Heart right ventricle (tissue), 16 donors: ENCODE data around the gene LIM2. TPM values are rescaled to one million over a fixed set of nuclear protein-coding genes. Genes with fewer than 3 reads are reported as not detected.
"Not testable (repeated sequence)": the region's sequence is repeated elsewhere in the genome, so short reads cannot be mapped to it uniquely, and the experiment has no call there.

Experiments
- ATAC-seq, 8 donors: fragments of 200-7000 bp; cut with Tn5 transposase; one replicate each; pipeline ENCODE4 v1.9.1; 2020; ENCODE audit warnings: mild to moderate bottlenecking in 8 of 8, moderate library complexity in 8 of 8, moderate number of reproducible peaks in 1 of 8
- DNase-seq, 2 donors: peaks; one replicate each; pipeline ENCODE4 v3.0.0-alpha.2; 2020
- H3K27ac ChIP-seq, 10 donors: fragments of 200-600 bp; sonication (generic) in 2 of 10; one replicate each; pipeline versions ENCODE4 v1.5.0 to v1.8.0; 2020 to 2022; ENCODE audit warnings: mild to moderate bottlenecking in 3 of 10
- H3K27me3 ChIP-seq, 7 donors: fragments of 200-600 bp; one replicate each; pipeline ENCODE4 v1.8.0; 2021 to 2022; ENCODE audit warnings: mild to moderate bottlenecking in 2 of 7
- H3K36me3 ChIP-seq, 9 donors: fragments of 200-600 bp; sonication (generic) in 1 of 9; one replicate each; pipeline versions ENCODE4 v1.5.0 to v1.8.0; 2020 to 2022; ENCODE audit warnings: mild to moderate bottlenecking in 2 of 9
- H3K4me1 ChIP-seq, 9 donors: fragments of 200-600 bp; sonication (generic) in 1 of 9; one replicate each; pipeline versions ENCODE4 v1.5.0 to v1.8.0; 2020 to 2022; ENCODE audit warnings: mild to moderate bottlenecking in 4 of 9
- H3K4me3 ChIP-seq, 10 donors: fragments of 200-600 bp; sonication (generic) in 2 of 10; one replicate each; pipeline versions ENCODE4 v1.5.0 to v1.8.0; 2020 to 2022; ENCODE audit warnings: mild to moderate bottlenecking in 7 of 10, moderate library complexity in 2 of 10
- H3K9me3 ChIP-seq, 11 donors: fragments of 200-600 bp in 10 of 11; sonication (generic) in 2 of 11; one replicate each; pipeline versions ENCODE4 v1.5.0 to v1.8.0; 2013 to 2022; ENCODE audit warnings: mild to moderate bottlenecking in 2 of 11, control low read depth in 1 of 11, moderate library complexity in 1 of 11
- WGBS, 2 donors: extraction: QIAGEN DNeasy Blood & Tissue Kit; methylation state at CpG; one replicate each; pipeline ENCODE4 v1.1.7; 2013; ENCODE audit warnings: inconsistent platforms in 1 of 2; 5-methylcytosine and 5-hydroxymethylcytosine counted together
- intact Hi-C, 10 donors: fragments of 100-400 bp; cut with DNase I; formaldehyde crosslinking; loops; one replicate each; pipeline versions ENCODE4 v1.11.1 to v1.14.2; 2022
- polyA plus RNA-seq, 2 donors: library from polyadenylated mRNA; stranded (reverse); fragments of 200-250 nt; gene quantifications; one replicate each; pipeline ENCODE4 v1.2.3, GENCODE V29; 2013
- total RNA-seq, 10 donors: library from RNA; stranded (reverse); fragmentation: NEBNext Ultra II Directional in 3 of 10; extraction: Animal tissue kit (Norgen Biotek cat#: 25700) in 3 of 10; gene quantifications; one replicate each; pipeline versions ENCODE4 v1.2.1 to v1.2.4, GENCODE V29; 2021 to 2023
- TF ChIP-seq, protein P1 (sequence below), 9 donors: fragments of 200-600 bp; sonication (generic) in 2 of 9; IDR thresholded peaks; one replicate each; pipeline versions ENCODE4 v1.5.0 to v1.8.0; 2021 to 2022; ENCODE audit warnings: antibody characterized with exemption in 9 of 9, mild to moderate bottlenecking in 5 of 9, moderate library complexity in 1 of 9
- donor health status: Arrhythmogenic right ventricular cardiomyopathy.
- donor health status: ischemic (EF 13 %, LVEDD 7.1; RV severe dilation, severe dysfunction).
- donor health status: healthy with polysubstance abuse.
- donor health status: DM: no; HTN: yes; CAD: no.
- donor health status: DM: no; HTN: no; CAD: no.
- donor health status: ischemic (EF 25% LVEDD 6.9; RV normal size, moderate dysfunction).
- donor health status: ischemic (EF 25% LVEDD 5.7; RV mildly dilated, moderate dysfunction).
- donor health status: healthy.
- donor health status: DM: yes; HTN: yes; CAD: no.
- donor health status: Ischemic cardiomyopathy.
- donor health status: ischemic (EF 35%, LVEDD 5.7; RV mildly dilated, moderate dysfunction).
- donor health status: nonischemic (EF 11% LVEDD 7.7; RV severe dilation, severe dysfunction).
- donor health status: DM: yes; HTN: yes; CAD: no.
- donor health status: PGD.
- donor health status: ischemic (EF 29% LVEDD 5.4; RV normal size, mild dysfunction).
- donor health status: nonischemic (EF 23%, LVEDD 6.1; RV moderate dilation, normal function).

LIM2 gene
- total and polyA plus RNA-seq, 12 donors, result not detected

GRCh38 chr19:51430221-51430620 is 42.4 kb upstream of the LIM2 start:
- TF ChIP-seq, protein P1, sequence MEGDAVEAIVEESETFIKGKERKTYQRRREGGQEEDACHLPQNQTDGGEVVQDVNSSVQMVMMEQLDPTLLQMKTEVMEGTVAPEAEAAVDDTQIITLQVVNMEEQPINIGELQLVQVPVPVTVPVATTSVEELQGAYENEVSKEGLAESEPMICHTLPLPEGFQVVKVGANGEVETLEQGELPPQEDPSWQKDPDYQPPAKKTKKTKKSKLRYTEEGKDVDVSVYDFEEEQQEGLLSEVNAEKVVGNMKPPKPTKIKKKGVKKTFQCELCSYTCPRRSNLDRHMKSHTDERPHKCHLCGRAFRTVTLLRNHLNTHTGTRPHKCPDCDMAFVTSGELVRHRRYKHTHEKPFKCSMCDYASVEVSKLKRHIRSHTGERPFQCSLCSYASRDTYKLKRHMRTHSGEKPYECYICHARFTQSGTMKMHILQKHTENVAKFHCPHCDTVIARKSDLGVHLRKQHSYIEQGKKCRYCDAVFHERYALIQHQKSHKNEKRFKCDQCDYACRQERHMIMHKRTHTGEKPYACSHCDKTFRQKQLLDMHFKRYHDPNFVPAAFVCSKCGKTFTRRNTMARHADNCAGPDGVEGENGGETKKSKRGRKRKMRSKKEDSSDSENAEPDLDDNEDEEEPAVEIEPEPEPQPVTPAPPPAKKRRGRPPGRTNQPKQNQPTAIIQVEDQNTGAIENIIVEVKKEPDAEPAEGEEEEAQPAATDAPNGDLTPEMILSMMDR (IDR thresholded peaks at IDR 0.05), result no peak
- Histone ChIP-seq H3K4me3 (no peak overlapping the region), H3K27ac (no peak overlapping the region), H3K36me3 (no peaks in the 10 kb centered on the region), H3K9me3 (peaks cover 0 to 3% (median 0%) of the 10 kb centered on the region in 11 donors), H3K4me1 (peaks cover 0 to 35% (median 0%) of the 10 kb centered on the region in 9 donors), H3K27me3 (peaks cover 0 to 18% (median 10%) of the 10 kb centered on the region in 7 donors)
- DNase-seq (no peak), ATAC-seq (no peak)
- intact Hi-C loops, result no loop called here
- 56 to 58% methylated on average over 3 of the region's 3 CpGs for whole genome bisulfite sequencing, 2 donors

DNA sequence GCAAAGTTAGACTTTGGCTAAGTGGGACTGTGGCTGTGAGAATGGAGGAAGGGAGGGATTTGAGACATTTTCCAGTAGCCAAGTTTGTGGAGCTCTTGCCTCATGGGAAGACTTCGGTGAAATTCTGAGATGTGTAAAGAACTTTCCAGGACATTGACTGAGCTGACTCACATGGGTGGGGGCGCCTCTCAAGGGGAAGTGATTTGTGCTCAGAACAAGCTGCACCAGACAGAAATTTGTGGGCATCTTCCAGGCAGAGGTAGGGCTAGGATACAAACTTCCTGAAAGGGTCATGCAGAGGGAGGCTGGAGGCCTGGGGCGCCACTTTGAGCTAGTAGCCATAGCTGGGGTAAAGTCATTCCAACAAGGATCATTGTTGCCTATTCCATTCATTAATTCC is 39.4 kb upstream of the LIM2 start:
- Histone ChIP-seq H3K9me3 (peaks cover 0 to 3% (median 0%) of the 10 kb centered on the region in 11 donors), H3K27ac (no peak overlapping the region), H3K36me3 (no peaks in the 10 kb centered on the region), H3K4me1 (peaks cover 0 to 30% (median 0%) of the 10 kb centered on the region in 9 donors), H3K27me3 (peaks cover 0 to 12% (median 8%) of the 10 kb centered on the region in 7 donors), H3K4me3 (no peak overlapping the region)
- TF ChIP-seq, protein P1 (IDR thresholded peaks at IDR 0.05), result no peak
- ATAC-seq, result peak in 1 of 8 donors; percentile 55
- WGBS, 2 donors, result 64 to 69% methylated on average over 3 of the region's 3 CpGs
- intact Hi-C loops, result no loop called here
- DNase-seq, result no peak

DNA sequence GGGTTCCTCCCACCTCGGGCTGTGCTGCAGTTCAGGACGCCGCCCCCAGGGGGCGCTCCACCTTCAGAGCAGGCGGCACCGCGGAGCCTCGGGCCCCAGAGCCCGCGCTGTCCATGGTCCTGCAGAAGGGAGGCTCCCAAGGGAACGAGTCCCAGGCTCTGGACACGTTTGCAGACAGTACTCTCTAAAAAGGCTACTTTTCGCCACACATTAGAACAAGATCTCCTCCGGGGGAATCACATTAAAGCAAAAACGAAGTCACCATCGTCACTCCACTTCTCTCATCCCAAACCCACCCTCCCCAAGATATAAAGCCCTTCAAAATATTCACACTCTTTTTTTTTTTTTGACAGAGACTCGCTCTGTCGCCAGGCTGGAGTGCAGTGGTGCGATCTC is 34.3 kb upstream of the LIM2 start:
- intact Hi-C loops, result no loop called here
- H3K4me3 ChIP-seq, result peak overlapping the region in 1 of 10 donors; percentile 29
- H3K9me3 ChIP-seq, result no peaks in the 10 kb centered on the region
- no peaks in the 10 kb centered on the region for H3K36me3 ChIP-seq
- ATAC-seq, result peak; percentile 76 to 89 (median 86)
- 8 to 13% methylated on average over 19 of the region's 19 CpGs for WGBS, 2 donors
- no peak overlapping the region for H3K27ac ChIP-seq
- peak; percentile 81 to 86 for DNase-seq
- H3K27me3 ChIP-seq, result peaks cover 0 to 36% (median 16%) of the 10 kb centered on the region in 7 donors
- TF ChIP-seq, protein P1 (IDR thresholded peaks at IDR 0.05), result peak; percentile 85 to 99 (median 94)
- peaks cover 0 to 32% (median 0%) of the 10 kb centered on the region in 9 donors for H3K4me1 ChIP-seq

DNA sequence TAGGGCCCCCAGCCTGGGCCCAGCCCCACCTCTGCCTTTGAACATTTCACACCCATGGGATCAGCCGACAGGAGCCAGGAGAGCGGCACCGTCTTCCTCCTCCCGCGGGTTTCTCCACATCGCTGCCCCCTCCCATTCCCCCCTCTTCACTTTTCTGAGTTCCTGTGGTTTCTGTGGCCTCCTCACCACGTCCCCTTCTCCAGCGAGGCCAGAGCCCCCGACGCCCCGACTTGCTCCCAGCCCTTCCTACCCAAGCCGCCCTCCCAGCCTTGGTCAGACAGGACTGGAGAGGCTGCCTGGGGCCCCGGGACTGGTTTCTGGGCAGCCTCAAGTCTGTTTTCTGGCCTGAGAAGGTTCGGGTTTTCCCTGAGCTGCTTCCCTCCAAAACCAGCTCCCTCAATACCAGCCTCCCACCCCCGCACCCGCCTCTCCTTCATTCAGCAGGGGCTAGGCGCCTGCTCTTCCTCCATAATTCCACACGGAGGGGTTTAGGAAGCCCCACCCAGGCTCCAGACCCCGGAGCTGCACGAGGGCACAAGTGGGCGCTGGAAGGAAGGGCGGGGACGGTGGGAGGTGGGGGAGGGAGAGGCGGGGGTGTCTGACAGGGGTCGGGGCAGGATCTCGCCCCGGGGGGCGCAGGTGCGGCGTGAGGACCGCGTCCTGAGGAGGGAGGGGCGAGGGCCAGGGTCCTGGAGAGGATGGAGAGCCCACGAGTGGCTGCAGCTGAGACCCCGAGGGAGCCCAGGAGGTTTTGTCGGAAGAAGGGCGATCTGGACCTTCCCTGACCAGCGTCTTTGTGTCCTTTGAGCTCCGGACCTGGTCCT is 33.7 kb upstream of the LIM2 start:
- DNase-seq (no peak), ATAC-seq (peak in 1 of 8 donors; percentile 33)
- intact Hi-C loops, result no loop called here
- Histone ChIP-seq H3K27me3 (peaks cover 0 to 39% (median 16%) of the 10 kb centered on the region in 7 donors), H3K9me3 (no peaks in the 10 kb centered on the region), H3K36me3 (no peaks in the 10 kb centered on the region), H3K4me1 (peaks cover 0 to 36% (median 0%) of the 10 kb centered on the region in 9 donors), H3K27ac (no peak overlapping the region), H3K4me3 (peak overlapping the region in 1 of 10 donors; percentile 29)
- TF ChIP-seq, protein P1 (IDR thresholded peaks at IDR 0.05), result no peak
- 11% methylated on average over 36 to 39 of the region's 39 CpGs for WGBS, 2 donors

GRCh38 chr19:51420511-51420910 is 32.7 kb upstream of the LIM2 start:
- ATAC-seq, H3K36me3 ChIP-seq, H3K27ac ChIP-seq, H3K4me3 ChIP-seq, intact Hi-C loops, DNase-seq, H3K9me3 ChIP-seq: not testable (repeated sequence)
- Histone ChIP-seq H3K4me1 (peaks cover 0 to 42% (median 0%) of the 10 kb centered on the region in 9 donors), H3K27me3 (peaks cover 0 to 42% (median 22%) of the 10 kb centered on the region in 7 donors)
- 83 to 89% methylated on average over 11 of the region's 11 CpGs for WGBS, 2 donors
